ENCODE measurements around the gene BCL11A.
"Not testable (repeated sequence)": the region's sequence is repeated elsewhere in the genome, so short reads cannot be mapped to it uniquely, and the experiment has no call there.

- not testable (repeated sequence) for TF ChIP-seq CTCF, POLR2A (IDR thresholded peaks at IDR 0.05)
Observed at GRCh38 chr2:60417210-60417609, 136.2 kb downstream of the BCL11A start.
